Type B pancreatic cell (in vitro differentiated cells): Measurements from ENCODE around the gene SYF2. TPM values are rescaled to one million over a fixed set of nuclear protein-coding genes. Genes with fewer than 3 reads are reported as not detected.

ENCODE experiments used
- DNase-seq: peaks from one replicate; pipeline ENCODE4 v3.0.0; 2021; ENCODE audit warnings: mixed read lengths; ENCODE audit not compliant: unreplicated experiment; ENCODE audit errors: extremely low spot score
- H3K27ac Mint-ChIP-seq: 2 replicates; pipeline ENCODE4 v1.8.0; 2021; ENCODE audit warnings: mild to moderate bottlenecking, mixed read lengths
- H3K27me3 Mint-ChIP-seq: 2 replicates; pipeline ENCODE4 v1.8.0; 2021; ENCODE audit warnings: mixed read lengths
- H3K36me3 Mint-ChIP-seq: 2 replicates; pipeline ENCODE4 v1.8.0; 2021; ENCODE audit warnings: mixed read lengths
- H3K4me1 Mint-ChIP-seq: one replicate; pipeline ENCODE4 v1.8.0; 2021; ENCODE audit warnings: mixed read lengths; ENCODE audit not compliant: unreplicated experiment
- H3K4me3 Mint-ChIP-seq: 2 replicates; pipeline ENCODE4 v1.8.0; 2021; ENCODE audit warnings: mild to moderate bottlenecking, mixed read lengths
- H3K9me3 Mint-ChIP-seq: 2 replicates; pipeline ENCODE4 v1.8.0; 2021; ENCODE audit warnings: mixed read lengths
- CTCF ChIP-seq: fragments of 200-600 bp; sonication (generic); conservative IDR thresholded peaks from 2 replicates; pipeline ENCODE4 v1.5.0; 2021; ENCODE audit warnings: antibody characterized with exemption, mild to moderate bottlenecking
- total RNA-seq: library from RNA; stranded (reverse); gene quantifications from 2 replicates; pipeline ENCODE4 v1.2.1, GENCODE V29; 2021; ENCODE audit warnings: low replicate concordance

Gene SYF2
- total RNA-seq, 1 donor from 2014 or later, result 33.7 TPM

- TF ChIP-seq CTCF, result no peak
- no peaks in the 10 kb centered on the region for H3K27me3 Mint-ChIP-seq
- H3K4me3 Mint-ChIP-seq, result no peak overlapping the region
- H3K9me3 Mint-ChIP-seq, result no peaks in the 10 kb centered on the region
- no peak for DNase-seq
- H3K4me1 Mint-ChIP-seq, result no peaks in the 10 kb centered on the region
- H3K36me3 Mint-ChIP-seq, result no peaks in the 10 kb centered on the region
- H3K27ac Mint-ChIP-seq, result no peak overlapping the region
These were observed 24.9 kb upstream of the SYF2 start for GRCh38 chr1:25257196-25257595.

GRCh38 chr1:25256578-25256965, 24.3 kb upstream of the SYF2 start:
- H3K9me3 Mint-ChIP-seq, result no peaks in the 10 kb centered on the region
- no peak for DNase-seq
- H3K27ac Mint-ChIP-seq, result no peak overlapping the region
- H3K4me3 Mint-ChIP-seq, result no peak overlapping the region
- no peaks in the 10 kb centered on the region for H3K36me3 Mint-ChIP-seq
- H3K27me3 Mint-ChIP-seq, result no peaks in the 10 kb centered on the region
- TF ChIP-seq CTCF, result no peak
- H3K4me1 Mint-ChIP-seq, result no peaks in the 10 kb centered on the region

GRCh38 chr1:25255706-25256577, 23.6 kb upstream of the SYF2 start:
- H3K36me3 Mint-ChIP-seq, result no peaks in the 10 kb centered on the region
- no peaks in the 10 kb centered on the region for H3K9me3 Mint-ChIP-seq
- H3K4me1 Mint-ChIP-seq, result no peaks in the 10 kb centered on the region
- H3K4me3 Mint-ChIP-seq, result no peak overlapping the region
- no peak for TF ChIP-seq CTCF
- no peaks in the 10 kb centered on the region for H3K27me3 Mint-ChIP-seq
- peak overlapping the region; percentile 89 for H3K27ac Mint-ChIP-seq
- DNase-seq, result no peak

- no peak for TF ChIP-seq CTCF
- no peak overlapping the region for H3K4me3 Mint-ChIP-seq
- H3K9me3 Mint-ChIP-seq, result no peaks in the 10 kb centered on the region
- DNase-seq, result no peak
- no peaks in the 10 kb centered on the region for H3K27me3 Mint-ChIP-seq
- H3K4me1 Mint-ChIP-seq, result no peaks in the 10 kb centered on the region
- no peaks in the 10 kb centered on the region for H3K36me3 Mint-ChIP-seq
- H3K27ac Mint-ChIP-seq, result no peak overlapping the region
These were observed 21.6 kb upstream of the SYF2 start for GRCh38 chr1:25253911-25254310.

GRCh38 chr1:25247829-25248754, 15.8 kb upstream of the SYF2 start:
- Mint-ChIP-seq H3K36me3 (peaks cover 25% of the 10 kb centered on the region), H3K27ac (peak overlapping the region; percentile 99), H3K9me3 (no peaks in the 10 kb centered on the region), H3K4me3 (peak overlapping the region; percentile 97), H3K27me3 (no peaks in the 10 kb centered on the region), H3K4me1 (peaks cover 31% of the 10 kb centered on the region)
- peak; percentile 44 for TF ChIP-seq CTCF
- peak; percentile 7 for DNase-seq
